HG02852 (cell line): ENCODE data around the gene PRDM7.
"Not testable (repeated sequence)": the region's sequence is repeated elsewhere in the genome, so short reads cannot be mapped to it uniquely, and the experiment has no call there.

Source experiments
- ATAC-seq: cut with Tn5 transposase; IDR thresholded peaks from one replicate; pipeline ENCODE4 v1.9.1; 2021; ENCODE audit warnings: mild to moderate bottlenecking, moderate library complexity; ENCODE audit not compliant: unreplicated experiment

PRDM7 gene

GRCh38 chr16:90072442-90073105, 4.6 kb downstream of the PRDM7 start:
- ATAC-seq: no peak

GRCh38 chr16:90070440-90070839, 6.7 kb downstream of the PRDM7 start:
- ATAC-seq: no peak

- ATAC-seq: no peak
These were observed 15.7 kb downstream of the PRDM7 start for GRCh38 chr16:90061437-90061836.

- ATAC-seq: no peak
These were observed 19.4 kb downstream of the PRDM7 start for GRCh38 chr16:90057738-90058173.

GRCh38 chr16:90056521-90056920, 20.6 kb downstream of the PRDM7 start:
- ATAC-seq: not testable (repeated sequence)

GRCh38 chr16:90055371-90055770, 21.8 kb downstream of the PRDM7 start:
- ATAC-seq: no peak

- no peak for ATAC-seq
These were observed 22.6 kb downstream of the PRDM7 start for GRCh38 chr16:90054554-90054953.

GRCh38 chr16:90053902-90054500, 23.1 kb downstream of the PRDM7 start:
- ATAC-seq: no peak

GRCh38 chr16:90050969-90051368, 26.2 kb downstream of the PRDM7 start:
- no peak for ATAC-seq

GRCh38 chr16:90048737-90049330, 28.3 kb downstream of the PRDM7 start:
- no peak for ATAC-seq

GRCh38 chr16:90048347-90048722, 28.8 kb downstream of the PRDM7 start:
- no peak for ATAC-seq

- ATAC-seq: no peak
These were observed 29.3 kb downstream of the PRDM7 start for GRCh38 chr16:90047714-90048346.

GRCh38 chr16:90046971-90047713, 30.0 kb downstream of the PRDM7 start:
- ATAC-seq: no peak

GRCh38 chr16:90046122-90046970, 30.8 kb downstream of the PRDM7 start:
- no peak for ATAC-seq

- ATAC-seq: no peak
These were observed 33.0 kb downstream of the PRDM7 start for GRCh38 chr16:90044111-90044551.

GRCh38 chr16:90043526-90043925, 33.6 kb downstream of the PRDM7 start:
- no peak for ATAC-seq

- ATAC-seq: no peak
These were observed 34.1 kb downstream of the PRDM7 start for GRCh38 chr16:90042946-90043514.

GRCh38 chr16:90041896-90042473, 35.1 kb downstream of the PRDM7 start:
- ATAC-seq: no peak
